IPS-11a (cell line): ENCODE data around the gene PON1.

ENCODE experiments used
- H3K4me3 ChIP-seq: one replicate; pipeline ENCODE4 v1.5.1; 2013; ENCODE audit warnings: low read depth, low read length, control low read depth

Gene PON1

GRCh38 chr7:95317966-95318365 lies 6.4 kb downstream of the PON1 start:
- no peak overlapping the region for H3K4me3 ChIP-seq

DNA sequence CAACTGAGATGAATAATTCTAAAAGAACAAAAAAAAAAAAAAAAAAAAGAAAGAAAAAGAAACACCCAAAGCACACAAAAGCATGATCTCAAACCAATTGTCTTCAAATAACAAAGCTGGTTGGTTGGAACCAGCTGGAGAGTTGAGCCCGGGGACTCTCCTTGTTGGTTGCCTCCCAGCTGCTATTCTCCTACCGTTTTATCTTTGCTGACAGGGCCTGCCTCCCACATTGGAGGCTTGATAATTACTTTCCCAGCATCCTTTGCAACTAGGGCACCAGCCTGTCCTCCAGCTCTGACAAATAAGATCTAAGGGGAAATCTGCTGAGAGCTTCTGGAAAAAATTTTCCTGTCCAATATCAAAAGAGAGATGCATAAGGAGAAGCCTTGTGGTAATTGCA lies 6.8 kb downstream of the PON1 start:
- H3K4me3 ChIP-seq: no peak overlapping the region

DNA sequence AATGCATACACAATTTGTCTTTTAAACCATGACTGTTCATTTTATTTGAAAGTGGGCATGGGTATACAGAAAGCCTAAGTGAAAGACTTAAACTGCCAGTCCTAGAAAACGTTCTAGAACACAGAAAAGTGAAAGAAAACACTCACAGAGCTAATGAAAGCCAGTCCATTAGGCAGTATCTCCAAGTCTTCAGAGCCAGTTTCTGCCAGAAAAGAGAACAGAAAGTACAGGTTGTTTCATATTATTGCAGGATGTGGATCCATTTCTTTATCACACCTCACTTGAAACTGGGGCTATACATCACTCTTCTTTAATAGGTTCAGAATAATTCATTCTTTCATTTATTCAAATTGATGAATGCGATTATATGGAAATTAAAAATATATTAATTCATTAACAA lies 7.7 kb downstream of the PON1 start:
- H3K4me3 ChIP-seq: no peak overlapping the region

GRCh38 chr7:95312561-95312960 lies 11.8 kb downstream of the PON1 start:
- H3K4me3 ChIP-seq: no peak overlapping the region

- no peak overlapping the region for H3K4me3 ChIP-seq
These were observed 12.9 kb downstream of the PON1 start for GRCh38 chr7:95311389-95311788.

DNA sequence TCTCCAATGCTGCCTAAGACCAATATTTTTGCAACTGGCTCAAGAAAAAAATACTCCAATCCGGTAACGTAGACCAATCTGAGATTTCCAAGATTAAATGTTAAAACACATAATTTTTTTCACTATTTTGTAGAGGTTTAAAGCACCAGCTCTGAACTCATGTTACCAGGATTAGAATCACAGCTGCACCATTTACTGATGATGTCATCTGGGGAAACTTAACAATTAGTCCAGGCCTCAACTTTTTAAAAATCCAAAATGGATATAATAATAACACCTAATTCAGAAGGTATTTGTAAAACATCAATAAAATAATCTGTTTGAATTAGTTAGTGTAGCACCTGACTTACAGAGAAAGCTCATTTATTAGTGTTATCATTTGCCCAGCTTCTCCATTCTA lies 14.4 kb downstream of the PON1 start:
- no peak overlapping the region for H3K4me3 ChIP-seq

DNA sequence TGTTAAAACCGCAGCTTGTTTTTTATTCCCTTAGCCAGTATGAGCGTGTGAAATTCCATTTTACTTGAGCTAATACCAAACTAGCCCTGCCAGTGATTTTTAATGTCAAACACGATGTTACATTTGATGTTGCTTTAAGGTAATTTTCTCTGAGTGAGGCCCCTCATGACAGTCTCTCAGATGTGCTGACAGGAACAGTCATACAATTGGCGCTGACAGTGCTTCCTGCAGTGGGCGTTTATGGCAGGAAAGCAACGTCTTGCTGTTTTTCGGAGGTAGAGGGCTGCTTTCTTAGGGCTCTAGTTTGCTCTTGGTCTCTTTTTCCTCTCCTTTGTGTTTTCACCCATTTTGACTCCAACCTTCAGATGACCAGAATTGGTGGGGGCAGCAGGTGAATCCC lies 19.3 kb downstream of the PON1 start:
- no peak overlapping the region for H3K4me3 ChIP-seq

- no peak overlapping the region for H3K4me3 ChIP-seq
These were observed 21.1 kb downstream of the PON1 start for GRCh38 chr7:95303013-95303905.

GRCh38 chr7:95298091-95298490 lies 26.2 kb downstream of the PON1 start:
- no peak overlapping the region for H3K4me3 ChIP-seq

DNA sequence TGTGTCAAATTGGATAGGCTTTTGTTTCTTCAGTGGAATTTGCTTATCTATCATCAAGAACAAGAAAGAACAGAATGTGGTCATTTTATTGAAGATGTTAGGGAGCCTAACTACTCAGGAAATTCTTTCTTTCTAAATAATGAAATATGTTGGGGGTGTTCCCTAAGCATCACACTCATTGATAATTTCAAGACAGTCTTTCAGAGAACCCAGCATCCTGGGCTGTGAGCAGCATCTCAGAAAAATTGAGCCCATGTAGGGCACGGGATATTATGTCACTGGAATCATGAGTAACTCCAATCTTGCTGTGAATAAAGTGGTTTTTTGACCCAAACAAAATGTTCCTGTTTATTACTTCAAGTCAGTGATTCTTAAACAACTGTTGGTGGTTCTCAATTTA lies 27.3 kb downstream of the PON1 start:
- H3K4me3 ChIP-seq: no peak overlapping the region

- H3K4me3 ChIP-seq: no peak overlapping the region
These were observed 27.9 kb downstream of the PON1 start for GRCh38 chr7:95296456-95296855.

GRCh38 chr7:95295397-95295796 lies 28.9 kb downstream of the PON1 start:
- no peak overlapping the region for H3K4me3 ChIP-seq

- no peak overlapping the region for H3K4me3 ChIP-seq
These were observed 34.0 kb downstream of the PON1 start for GRCh38 chr7:95290166-95290830.

DNA sequence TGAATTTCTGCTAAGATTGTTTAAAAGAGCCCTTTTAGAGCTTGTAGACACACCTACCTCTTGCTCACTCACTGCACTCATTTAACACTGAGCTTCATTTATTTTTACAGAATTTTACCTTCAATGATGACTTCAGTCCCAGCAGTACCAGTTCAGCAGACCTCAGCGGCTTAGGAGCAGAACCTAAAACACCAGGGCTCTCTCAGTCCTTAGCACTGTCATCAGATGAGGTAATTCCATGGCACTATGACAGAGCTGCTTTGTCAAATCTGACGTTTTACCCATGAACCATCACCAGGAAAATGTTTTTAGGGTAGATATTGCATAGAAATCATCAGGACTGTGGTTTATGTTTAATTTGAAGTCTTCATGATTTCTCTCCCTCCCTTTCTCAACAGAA lies 38.2 kb downstream of the PON1 start:
- no peak overlapping the region for H3K4me3 ChIP-seq

DNA sequence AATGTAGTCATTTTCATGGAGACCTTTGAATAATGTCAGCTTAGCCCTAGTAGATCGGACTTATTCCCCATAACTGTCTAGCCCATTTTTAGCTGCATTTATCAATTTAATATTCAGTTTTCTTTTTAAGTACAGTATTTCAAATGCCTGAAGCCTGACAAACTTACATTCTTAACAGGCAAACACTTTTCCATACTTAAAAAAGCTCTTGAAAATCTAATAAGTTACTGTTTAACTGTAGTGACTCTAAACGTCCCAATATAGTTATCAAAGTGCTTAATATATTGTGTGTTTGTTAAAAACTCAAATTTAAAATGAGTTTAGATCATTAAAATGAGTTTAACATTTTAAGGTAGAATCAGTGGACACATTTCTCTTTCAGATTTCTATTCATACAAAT lies 44.9 kb downstream of the PON1 start:
- no peak overlapping the region for H3K4me3 ChIP-seq

DNA sequence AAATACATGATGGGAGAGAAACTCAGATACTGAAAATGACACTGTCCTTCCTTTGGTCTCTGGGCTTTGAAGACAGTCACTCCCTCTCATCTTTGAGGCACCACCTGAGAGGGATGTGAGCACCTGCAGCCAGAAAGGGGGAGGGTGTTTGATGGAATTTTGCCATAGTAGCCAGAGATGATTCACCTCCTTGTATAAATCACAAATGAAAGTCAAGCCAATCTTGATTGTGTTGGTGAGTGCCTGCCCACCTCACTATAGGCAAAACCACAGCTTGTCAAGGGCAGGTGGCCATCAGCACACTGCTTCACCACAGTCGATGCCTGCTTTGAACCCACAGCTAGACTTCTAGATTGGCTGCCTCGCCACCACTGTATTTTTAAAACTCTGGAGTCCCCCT lies 48.2 kb downstream of the PON1 start:
- H3K4me3 ChIP-seq: no peak overlapping the region

- no peak overlapping the region for H3K4me3 ChIP-seq
These were observed 54.7 kb downstream of the PON1 start for GRCh38 chr7:95269640-95270039.

DNA sequence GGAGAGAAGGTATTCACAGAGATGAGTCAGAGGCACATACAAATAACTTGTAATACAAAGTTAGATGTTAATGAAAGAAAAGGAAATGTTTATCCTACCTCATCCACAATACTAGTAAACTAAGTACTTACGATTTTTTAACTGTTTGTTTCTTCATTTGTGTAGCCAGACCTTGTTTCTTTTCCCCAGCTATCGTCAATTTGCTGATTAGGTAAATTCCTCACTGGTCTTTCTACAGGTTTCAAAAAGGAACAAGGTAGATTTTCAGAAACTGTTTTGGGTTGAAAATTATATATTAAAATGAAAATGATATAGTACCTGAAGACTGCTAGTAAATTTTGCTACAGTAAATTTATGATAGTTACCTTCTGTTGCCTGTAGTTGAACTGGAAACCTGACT lies 56.6 kb downstream of the PON1 start:
- no peak overlapping the region for H3K4me3 ChIP-seq

DNA sequence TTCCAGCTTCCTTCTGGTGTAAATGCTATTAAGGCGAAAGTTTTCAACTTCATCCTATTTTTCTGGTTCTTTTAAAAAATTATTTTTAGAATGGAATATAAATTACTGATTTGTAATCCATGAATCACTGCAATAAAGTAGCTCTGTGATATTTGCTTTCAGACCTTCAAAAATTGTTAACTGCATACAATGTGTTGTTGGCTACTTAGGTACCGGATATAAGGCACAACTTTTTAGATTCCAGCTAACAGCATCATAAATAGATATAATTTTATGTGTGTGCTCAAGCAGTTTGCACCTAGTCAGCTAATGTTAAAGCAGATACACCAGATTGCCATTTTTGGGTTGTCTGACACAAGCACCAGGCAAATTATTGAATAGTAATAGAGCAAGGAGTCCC lies 58.7 kb downstream of the PON1 start:
- H3K4me3 ChIP-seq: no peak overlapping the region

DNA sequence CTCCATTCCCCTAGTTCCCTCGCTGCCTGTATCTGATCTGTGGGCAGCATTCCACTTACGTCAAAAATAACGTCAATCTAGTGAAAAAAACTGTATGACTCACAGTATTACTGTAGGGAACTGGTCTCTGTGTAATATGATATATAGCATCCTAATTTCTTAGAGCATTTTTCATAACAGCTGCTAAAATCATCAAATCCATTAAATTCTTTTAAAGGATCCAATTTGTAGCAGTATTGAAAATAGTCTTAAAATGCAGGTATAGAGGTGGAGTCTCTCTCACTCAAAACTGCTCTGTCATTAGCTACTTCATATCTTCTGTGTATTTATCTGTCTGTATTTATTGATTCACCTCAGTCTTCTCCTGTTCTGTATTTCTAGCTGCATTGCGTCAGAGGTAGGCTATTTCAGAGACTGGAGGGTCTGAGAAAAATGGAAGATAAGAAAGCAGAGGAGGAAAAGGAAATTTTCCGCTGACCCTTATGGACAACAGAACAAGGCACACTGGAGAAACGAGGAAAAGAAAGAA lies 59.9 kb downstream of the PON1 start:
- no peak overlapping the region for H3K4me3 ChIP-seq

- H3K4me3 ChIP-seq: no peak overlapping the region
These were observed 60.5 kb downstream of the PON1 start for GRCh38 chr7:95263785-95264362.

- H3K4me3 ChIP-seq: no peak overlapping the region
These were observed 61.5 kb downstream of the PON1 start for GRCh38 chr7:95262875-95263274.
